GM18867 (cell line): ENCODE data around the gene BTBD1.
A peak's percentile ranks its signal among the peaks of the same experiment; 100 is the strongest.
"Not testable (repeated sequence)": the region's sequence is repeated elsewhere in the genome, so short reads cannot be mapped to it uniquely, and the experiment has no call there.

Source experiments
- ATAC-seq: cut with Tn5 transposase; IDR thresholded peaks from one replicate; pipeline ENCODE4 v1.9.1; 2021; ENCODE audit warnings: mild to moderate bottlenecking, moderate library complexity; ENCODE audit not compliant: unreplicated experiment

The BTBD1 gene

GRCh38 chr15:83061680-83062079 lies 5.4 kb downstream of the BTBD1 start:
- ATAC-seq: no peak

DNA sequence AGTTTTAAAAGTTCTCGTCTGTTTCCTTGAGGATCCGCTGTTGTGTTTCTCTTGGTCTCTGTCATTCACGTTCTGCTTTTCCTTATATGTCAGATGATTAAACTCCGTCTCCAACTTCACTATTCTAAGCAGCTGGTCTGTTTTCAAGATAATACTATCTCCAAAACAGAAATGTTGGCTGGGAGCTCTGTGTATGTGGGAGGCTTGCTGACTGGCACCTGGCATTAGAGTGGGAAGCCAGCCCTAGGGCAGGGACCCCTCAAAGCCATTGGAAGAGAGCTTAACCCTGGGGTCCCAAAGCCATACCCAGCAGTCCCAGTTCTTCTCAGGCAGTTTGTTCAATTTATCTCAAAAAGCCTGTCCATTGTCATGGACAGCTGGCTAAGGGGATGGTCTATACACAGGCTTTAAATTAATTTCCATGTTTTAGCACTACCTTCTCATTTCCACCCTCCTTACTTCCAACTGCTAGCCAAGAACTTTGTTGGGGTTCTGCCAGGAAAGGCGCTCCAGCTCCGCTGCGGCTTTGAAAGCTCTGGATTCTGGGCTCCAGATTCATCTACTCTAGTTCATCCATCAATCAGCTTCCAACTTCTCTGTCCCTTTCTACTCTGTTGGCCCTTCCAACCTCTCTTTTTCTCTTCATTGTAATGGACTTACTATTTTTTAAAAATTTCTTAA lies 9.2 kb downstream of the BTBD1 start:
- no peak for ATAC-seq

- no peak for ATAC-seq
Measured at GRCh38 chr15:83057002-83057401, 10.1 kb downstream of the BTBD1 start.

DNA sequence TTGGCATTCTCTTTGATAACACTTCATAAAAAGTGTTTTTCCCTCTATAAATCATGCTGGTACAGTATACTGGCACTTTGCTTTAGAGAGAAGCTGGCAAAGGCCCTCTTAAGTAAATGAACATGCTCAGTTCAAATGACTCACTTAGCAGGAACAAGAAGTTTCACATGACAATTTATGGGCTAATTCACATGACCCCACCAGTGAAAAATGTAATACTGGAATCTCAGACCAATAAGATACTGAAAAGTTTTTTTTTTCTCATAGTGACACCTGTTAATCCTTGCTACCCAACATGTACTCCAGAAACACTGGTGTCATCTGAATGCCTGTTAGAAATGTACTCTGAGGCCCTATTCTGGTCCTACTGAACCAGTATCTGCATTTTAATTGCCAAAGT lies 13.9 kb downstream of the BTBD1 start:
- no peak for ATAC-seq

GRCh38 chr15:83046558-83047127 lies 20.4 kb downstream of the BTBD1 start:
- no peak for ATAC-seq

DNA sequence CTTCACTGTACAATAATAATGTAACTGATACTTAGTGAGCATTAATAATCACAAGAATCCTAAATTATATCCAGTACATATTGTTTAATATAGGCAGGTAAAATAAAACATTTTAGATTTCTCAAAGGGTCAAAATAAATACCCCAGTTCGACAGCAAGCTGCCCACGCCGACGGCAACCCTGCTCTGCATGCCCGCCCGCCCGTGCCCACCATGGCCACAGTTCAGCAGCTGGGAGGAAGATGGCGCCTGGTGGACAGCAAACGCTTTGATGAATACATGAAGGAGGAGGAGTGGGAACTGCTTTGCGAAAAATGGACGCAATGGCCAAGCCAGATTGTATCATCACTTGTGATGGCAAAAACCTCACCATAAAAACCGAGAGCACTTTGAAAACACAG lies 22.9 kb downstream of the BTBD1 start:
- no peak for ATAC-seq

DNA sequence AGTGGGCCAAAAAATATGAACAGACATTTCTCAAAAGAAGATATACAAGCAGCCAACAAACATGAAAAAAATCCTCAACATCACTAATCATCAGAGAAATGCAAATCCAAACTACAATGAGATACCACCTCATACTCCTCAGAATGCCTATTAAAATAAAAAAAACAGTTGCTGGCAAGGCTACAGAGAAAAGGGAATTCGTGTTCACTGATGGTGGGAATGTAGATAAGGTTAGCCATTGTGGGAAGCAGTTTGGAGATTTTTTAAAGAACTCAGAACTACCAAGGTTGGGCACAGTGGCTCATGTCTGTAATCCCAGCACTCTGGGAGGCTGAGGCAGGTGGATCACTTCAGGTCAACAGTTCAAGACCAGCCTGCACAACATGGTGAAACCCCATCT lies 27.8 kb downstream of the BTBD1 start:
- ATAC-seq: no peak

DNA sequence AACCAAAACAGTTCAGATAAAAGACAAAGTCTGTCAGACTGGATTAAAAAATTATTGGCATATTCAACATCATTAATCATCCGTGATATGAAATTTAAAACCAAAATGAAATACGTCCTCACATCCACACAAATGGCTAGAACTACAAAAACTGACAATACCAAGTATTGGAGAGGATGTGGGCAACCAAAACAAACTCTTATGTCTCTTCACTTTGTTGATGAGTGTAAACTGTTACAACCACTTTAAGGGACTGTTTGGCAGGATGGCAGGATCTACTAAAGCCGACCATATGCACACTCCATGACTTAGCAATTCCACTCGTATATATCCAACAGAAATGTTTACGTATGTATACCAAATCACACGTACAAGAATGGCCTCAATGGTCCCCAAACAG lies 30.8 kb downstream of the BTBD1 start:
- no peak for ATAC-seq

DNA sequence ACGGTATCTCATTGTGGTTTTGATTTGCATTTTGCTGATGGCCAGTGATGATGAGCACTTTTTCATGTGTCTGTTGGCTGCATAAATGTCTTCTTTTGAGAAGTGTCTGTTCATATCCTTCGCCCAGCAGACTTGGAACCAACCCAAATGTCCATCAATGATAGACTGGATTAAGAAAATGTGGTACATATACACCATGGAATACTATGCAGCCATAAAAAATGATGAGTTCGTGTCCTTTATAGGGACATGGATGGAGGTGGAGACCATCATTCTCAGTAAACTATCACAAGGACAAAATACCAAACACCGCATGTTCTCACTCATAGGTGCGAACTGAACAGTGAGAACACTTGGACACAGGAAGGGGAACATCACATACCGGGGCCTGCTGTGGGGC lies 35.8 kb downstream of the BTBD1 start:
- not testable (repeated sequence) for ATAC-seq

GRCh38 chr15:83030021-83030420 lies 37.0 kb downstream of the BTBD1 start:
- ATAC-seq: no peak

DNA sequence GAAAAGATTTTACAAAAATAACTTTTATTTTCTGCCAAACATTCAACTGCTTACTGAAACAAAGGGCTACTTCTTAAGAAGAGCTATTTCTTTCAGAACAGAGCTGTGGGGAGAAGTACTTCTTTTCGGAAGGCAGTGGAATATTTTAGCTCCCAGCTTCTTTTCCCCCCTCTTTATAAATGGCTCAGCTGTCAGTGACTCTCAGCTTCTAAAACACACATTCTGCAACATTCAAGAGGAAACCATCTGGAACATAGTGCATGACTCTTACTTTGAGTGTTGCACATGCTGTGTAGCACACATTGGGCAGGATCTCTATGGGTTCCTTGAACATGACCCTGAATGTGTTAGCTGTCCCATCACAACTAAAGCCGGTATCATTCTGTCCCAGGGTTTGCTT lies 48.6 kb downstream of the BTBD1 start:
- ATAC-seq: no peak

- ATAC-seq: no peak
Measured at GRCh38 chr15:83016906-83017305, 50.1 kb downstream of the BTBD1 start.

DNA sequence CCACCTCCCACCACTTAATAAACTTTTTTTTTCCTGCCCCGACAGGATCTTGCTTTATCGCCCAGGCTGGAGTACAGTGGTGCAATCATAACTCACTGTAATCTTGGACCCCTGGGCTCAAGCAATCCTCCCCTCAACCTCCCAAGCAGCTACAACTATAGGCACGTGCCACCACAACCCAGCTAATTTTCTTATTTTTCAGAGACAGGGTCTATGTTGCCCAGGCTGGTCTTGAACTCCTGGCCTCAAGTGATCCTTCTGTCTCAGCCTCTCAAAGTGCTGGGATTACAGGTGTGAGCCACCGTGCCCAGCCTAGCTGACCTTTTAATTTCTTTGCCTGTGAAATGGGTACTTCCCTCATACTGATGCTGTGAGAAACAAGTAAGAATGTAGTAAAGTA lies 51.7 kb downstream of the BTBD1 start:
- ATAC-seq: no peak

DNA sequence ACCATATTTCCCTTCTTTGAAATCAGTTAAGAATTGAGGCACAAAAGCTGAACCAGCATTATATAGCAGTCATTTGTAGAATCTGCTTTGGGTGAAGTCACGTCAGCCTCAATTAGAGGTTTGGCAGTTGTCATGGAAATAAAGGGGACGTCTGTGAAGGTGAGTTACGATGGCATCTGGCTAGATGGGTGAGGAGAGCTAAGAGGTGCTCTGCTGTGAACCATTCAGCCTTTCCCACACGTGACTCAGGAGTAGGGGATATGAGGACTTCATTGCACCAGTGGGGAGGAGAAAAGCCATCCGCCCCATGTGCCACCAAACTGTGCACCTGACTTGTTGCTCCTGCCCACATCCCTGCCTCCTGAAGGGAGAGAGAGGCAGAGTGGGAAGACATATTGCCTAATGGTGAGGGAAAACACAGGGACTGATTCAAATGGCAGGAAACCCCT lies 52.8 kb downstream of the BTBD1 start:
- no peak for ATAC-seq

DNA sequence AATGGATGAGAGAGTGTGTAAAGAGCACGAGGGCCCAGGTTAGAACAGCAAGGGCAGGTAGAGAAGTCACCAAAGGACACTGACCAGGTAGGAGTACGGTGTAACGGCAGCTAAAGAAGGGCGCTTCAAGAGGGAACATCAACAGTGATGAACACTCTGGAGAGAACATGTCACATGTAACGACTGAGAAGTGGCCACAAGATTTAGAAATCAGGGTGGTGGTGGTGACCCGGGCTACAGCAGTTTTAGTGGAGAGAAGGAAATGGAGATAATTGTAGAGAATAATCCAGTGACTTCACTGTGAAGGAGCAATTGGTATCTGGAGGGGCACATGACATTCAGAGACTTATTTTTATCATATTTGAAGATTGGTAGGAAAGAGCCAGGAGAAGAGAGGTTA lies 54.4 kb downstream of the BTBD1 start:
- ATAC-seq: no peak

- ATAC-seq: no peak
Measured at GRCh38 chr15:83012076-83012426, 55.0 kb downstream of the BTBD1 start.

DNA sequence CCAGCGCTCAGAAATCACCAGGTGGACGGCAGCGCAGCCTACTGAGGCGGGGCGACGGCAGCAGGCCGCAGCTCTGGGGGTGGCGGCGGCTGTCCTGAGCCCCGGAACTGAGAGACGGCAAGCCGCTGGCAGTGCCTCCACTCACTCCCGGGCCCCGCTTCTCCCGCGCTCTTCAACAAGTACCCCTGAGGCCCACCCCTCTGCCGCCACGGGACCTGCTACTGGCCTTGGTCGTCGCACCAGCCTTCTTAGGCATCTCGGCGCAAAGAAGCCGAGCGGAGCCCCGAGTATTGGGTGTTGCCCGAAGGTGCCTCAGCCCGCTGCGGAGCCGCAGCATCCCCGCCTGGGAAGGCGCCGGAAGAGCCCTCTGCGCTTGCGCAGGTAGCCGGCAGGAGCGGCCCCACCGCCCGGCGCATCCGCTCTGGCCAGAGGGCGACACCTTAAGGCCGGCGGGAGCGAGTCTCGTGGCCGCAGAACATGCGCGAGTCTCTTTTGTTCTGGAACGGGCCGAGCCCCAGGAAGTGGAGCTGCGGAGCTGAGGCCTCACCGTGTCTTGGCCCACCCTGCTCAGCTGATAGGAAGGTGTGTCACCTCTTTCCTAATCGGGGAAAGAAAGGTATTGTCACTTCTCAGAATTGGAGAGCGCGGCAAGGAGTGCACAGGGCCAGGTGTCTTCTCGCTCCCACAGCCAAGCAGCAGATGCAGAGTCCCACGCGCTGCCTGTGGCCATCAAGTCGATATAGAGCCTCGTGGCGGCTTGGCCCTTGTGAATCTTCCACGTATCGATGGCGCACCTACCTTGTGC lies 55.6 kb downstream of the BTBD1 start, which contains the start of gene C15orf40:
Gene C15orf40 (minus strand): TSS at position 369 of the 805 bp plus-strand sequence. CDS start 32 bp downstream, at position 337.
- ATAC-seq: peak; percentile 86

DNA sequence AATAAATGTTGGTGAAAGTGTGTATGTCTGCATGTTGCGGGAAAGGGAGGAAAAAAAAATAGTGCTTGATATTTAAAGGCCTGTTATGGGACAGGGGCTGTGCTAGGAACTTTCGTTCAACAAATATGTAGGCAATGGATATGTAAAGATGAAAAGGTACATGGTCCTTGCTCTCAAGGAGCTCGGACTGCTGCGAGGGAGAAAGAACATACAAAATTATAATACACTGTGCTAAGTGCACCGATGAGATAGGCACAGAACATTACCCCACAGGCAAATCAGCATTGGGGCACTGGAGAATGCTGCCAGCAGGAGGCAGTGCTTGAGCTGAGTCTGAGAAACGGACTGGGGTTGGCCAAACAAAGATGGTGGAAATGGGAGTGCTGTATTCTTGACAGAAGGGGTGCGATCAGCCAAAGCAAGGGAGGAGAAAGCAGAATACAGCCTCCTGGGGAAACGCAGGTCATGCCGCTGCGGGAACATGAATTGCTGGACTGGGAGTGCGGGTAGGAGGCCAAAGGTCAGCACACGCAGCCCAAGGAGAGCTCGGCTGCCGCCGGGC lies 56.3 kb downstream of the BTBD1 start:
- peak; percentile 66 for ATAC-seq

- ATAC-seq: not testable (repeated sequence)
Measured at GRCh38 chr15:83000672-83001031, 66.4 kb downstream of the BTBD1 start.

DNA sequence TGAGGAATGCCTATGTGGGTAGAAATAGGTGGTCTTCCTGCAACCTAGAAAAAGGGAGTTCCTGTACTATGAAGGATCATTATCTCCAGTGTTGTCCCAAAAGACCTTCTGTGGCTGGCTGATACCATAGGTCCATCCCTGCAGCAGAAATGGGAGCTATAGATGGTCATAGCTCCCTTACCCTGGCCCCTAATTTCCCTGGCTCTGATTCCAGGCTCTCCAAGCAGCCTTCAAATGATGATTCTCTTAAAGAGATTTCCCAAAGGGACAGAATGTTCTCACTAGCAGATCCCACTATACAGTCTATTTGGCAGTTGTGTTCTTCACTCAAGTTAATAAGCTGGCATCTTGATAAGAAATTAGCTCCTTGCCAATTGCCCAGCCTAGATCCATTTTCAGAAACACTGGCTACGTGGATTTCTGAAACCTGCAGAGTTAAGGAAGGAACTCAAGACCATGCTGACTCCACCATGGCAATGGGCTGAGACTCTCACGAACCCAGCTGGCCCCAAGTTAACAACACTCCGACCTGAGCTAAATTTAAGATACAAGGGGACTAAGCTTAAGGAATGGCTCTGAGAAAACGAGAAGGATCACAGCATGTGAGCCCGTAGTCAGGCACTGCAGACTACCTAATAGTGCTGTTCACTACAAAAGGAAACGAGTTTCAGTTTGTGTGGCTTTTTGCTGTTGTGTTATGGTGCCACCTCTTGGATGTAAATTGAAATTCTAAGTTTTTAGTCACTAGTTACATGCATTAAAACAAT lies 67.0 kb downstream of the BTBD1 start:
- peak; percentile 63 for ATAC-seq

DNA sequence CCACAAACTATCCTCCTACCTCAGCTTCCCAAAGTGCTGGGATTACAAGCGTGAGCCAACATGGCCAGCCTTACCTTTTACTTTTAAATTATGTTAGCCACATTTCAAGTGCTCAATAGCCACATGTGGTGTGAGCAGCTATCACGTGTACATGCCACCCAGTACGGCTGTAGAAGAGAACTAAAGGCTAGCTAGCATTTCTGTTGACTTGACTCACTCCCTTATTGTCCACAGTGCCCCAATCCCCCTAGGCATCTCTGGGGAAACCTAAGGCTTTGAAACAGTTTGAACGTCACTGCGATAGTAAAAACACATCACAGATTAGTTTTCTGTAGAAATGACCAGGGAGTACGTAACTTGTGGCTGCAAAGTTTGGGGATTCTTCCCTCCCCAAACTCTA lies 67.6 kb downstream of the BTBD1 start:
- ATAC-seq: no peak
